ENCODE data around the gene ZKSCAN2.

- TF ChIP-seq CTCF (IDR thresholded peaks at IDR 0.05; ENCODE audit: low read length), result no peak
- no peak for TF ChIP-seq EZH2 (IDR thresholded peaks at IDR 0.05; ENCODE audit: borderline replicate concordance, low read length)
These were observed 7.2 kb downstream of the ZKSCAN2 start for GRCh38 chr16:25250467-25250866.

Data from OCI-LY1 (cell line).